ENCODE results near the gene C11orf98.

- TF ChIP-seq CTCF (conservative IDR thresholded peaks at IDR 0.05 in 1 of 2, IDR thresholded peaks at IDR 0.05 in 1 of 2; ENCODE audit: extremely low read depth in 1 of 2, insufficient read depth in 1 of 2, low read depth in 1 of 2, low read length in 2 of 2) (no peak), EZH2 (IDR thresholded peaks at IDR 0.05; ENCODE audit: borderline replicate concordance, low read length) (no peak)
These were observed 43.9 kb downstream of the C11orf98 start for GRCh38 chr11:62621027-62621566.

All from mammary epithelial cell (primary cell).